DND-41 (cell line): ENCODE measurements around the gene SKA1.

Experiments used
- EZH2 ChIP-seq: IDR thresholded peaks from 3 replicates; pipeline ENCODE4 v1.6.1; 2012; ENCODE audit warnings: borderline replicate concordance, low read depth, mild to moderate bottlenecking, moderate library complexity, low read length, inconsistent platforms; ENCODE audit not compliant: severe bottlenecking
- TF ChIP-seq, protein P1 (sequence below): IDR thresholded peaks from 2 replicates; pipeline ENCODE4 v1.5.1; 2012; ENCODE audit warnings: borderline replicate concordance, low read length, moderate library complexity, mild to moderate bottlenecking; ENCODE audit not compliant: poor library complexity, severe bottlenecking; ENCODE audit errors: extremely low read depth

DNA sequence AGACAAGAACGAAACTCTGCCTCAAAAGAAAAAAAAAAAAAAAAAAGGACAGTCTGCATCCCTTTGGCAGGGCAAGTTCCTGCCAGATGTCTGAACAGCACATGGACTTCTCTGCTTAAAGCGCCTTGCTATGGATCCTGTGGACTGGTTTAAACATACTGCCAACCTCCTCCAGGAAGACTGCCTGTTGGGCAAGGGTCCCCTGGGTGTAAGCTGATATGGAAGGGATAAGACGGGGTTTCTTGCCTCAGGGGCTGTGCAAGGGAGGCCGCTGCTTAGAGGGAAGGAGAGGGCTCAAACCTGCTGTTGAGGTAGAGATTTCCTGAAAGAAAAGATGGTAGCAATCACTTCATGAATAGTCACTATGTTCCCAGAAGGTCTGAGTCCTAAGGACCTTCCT is 22.2 kb downstream of the SKA1 start:
- TF ChIP-seq, protein P1, sequence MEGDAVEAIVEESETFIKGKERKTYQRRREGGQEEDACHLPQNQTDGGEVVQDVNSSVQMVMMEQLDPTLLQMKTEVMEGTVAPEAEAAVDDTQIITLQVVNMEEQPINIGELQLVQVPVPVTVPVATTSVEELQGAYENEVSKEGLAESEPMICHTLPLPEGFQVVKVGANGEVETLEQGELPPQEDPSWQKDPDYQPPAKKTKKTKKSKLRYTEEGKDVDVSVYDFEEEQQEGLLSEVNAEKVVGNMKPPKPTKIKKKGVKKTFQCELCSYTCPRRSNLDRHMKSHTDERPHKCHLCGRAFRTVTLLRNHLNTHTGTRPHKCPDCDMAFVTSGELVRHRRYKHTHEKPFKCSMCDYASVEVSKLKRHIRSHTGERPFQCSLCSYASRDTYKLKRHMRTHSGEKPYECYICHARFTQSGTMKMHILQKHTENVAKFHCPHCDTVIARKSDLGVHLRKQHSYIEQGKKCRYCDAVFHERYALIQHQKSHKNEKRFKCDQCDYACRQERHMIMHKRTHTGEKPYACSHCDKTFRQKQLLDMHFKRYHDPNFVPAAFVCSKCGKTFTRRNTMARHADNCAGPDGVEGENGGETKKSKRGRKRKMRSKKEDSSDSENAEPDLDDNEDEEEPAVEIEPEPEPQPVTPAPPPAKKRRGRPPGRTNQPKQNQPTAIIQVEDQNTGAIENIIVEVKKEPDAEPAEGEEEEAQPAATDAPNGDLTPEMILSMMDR = no peak
- no peak for TF ChIP-seq EZH2
